A549 treated with dexamethasone at 1 μM for 4 hours (cell line): ENCODE data around the gene TACC3. TPM values are rescaled to one million over a fixed set of nuclear protein-coding genes. Genes with fewer than 3 reads are reported as not detected.

ENCODE experiments used
- total RNA-seq: library from RNA; stranded (reverse); fragments of 200-300 nt; extraction: Qiagen RNA extraction; gene quantifications from 5 replicates; pipeline ENCODE4 v1.2.3, GENCODE V29; 2022

TACC3 gene
- 72.9 to 89.8 TPM (median 86.3 TPM) in 5 replicates for total RNA-seq

GRCh38 chr4:1721003-1721665 lies at the start of gene TACC3, which contains the start of gene TMEM129:
Gene TACC3, plus strand, starts transcription at chr4:1721521. Its CDS starts 1,901 bp downstream, at chr4:1723422.
Gene TMEM129, minus strand, starts transcription at chr4:1721323. Its CDS starts 486 bp downstream, at chr4:1720837.

DNA sequence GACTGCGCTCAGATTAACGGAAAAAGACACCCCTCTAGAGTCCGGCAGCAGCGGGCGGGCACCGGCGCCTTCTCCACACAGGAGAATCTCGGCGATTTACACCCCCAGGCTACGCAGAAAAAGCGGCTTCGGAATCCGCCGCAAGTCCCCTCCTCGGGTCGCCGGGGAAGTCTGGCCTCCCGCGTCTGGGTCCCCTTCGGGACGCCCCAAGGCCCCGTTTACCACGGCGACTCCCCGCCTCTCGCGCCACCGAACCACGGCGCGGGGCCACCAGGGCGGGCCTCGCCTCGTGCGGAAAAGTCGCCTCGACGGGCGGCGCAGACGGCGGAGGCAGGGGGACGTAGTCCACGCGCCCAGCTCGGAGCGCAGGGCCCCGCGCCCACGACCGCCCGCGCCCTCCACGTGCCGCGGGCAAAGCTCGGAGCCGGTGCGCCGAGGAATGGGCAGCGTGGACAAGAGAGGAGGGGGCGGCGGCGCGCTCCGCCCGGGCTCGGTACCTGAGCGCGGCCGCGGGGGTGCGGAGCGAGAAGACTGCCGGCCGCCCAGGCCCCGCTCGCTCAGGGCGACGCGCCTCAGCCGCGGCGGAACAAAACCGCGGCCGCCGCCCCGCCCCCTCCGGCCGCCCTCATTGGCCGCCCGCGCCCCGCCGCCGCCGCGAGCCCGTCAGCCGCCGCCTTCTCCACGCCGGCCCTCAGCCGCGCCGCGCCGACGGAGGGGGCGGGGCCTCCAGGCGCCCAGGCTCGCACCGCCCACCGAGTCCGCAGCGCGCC lies 37.4 kb upstream of the TACC3 start, which contains the start of gene FAM53A:
Gene FAM53A (minus strand): TSS at position 578 of the 770 bp plus-strand sequence. CDS start 15,572 bp downstream, outside the sequence.

DNA sequence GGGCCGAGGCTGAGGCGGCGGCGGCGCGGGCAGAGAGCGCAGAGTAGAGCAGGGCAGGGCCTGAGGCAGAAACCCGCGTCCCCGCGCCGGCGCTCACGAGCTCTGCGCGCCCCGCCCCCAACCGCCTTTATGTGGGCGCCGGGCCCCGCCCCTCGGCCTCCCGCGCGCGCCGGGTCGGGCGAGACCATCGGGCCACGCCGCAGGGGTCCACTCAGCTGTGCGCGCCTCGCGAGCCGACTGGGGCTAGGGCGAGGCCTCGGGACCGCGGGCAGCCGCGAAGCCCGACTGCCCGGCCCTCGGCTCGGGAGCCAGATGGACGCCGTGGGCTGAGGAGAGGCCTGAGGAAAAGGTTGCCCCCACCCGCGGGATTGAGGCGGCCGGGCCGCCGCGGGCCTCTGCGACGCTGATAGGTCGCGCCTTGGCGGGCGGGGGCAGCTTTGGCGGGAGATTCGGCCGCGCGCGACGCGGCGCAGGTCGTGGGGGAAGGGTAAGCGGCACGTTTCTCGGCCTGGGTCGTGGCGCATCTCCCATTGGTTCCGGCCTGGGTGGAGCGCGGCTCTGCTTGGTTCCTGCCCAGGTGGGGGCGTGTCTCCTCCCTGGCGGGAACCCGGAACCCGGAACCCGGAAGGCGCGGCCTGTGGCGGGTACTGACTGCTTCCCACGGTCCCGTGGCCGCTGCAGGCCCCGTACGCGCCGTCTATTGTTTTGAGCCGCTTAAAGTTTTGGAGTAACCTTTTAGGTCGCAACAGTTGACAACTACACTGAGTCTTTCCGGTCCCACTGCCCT lies 8.9 kb upstream of the TACC3 start, which contains the start of gene SLBP:
Gene SLBP (minus strand): TSS at position 104 of the 787 bp plus-strand sequence. CDS start 131 bp downstream, outside the sequence.

DNA sequence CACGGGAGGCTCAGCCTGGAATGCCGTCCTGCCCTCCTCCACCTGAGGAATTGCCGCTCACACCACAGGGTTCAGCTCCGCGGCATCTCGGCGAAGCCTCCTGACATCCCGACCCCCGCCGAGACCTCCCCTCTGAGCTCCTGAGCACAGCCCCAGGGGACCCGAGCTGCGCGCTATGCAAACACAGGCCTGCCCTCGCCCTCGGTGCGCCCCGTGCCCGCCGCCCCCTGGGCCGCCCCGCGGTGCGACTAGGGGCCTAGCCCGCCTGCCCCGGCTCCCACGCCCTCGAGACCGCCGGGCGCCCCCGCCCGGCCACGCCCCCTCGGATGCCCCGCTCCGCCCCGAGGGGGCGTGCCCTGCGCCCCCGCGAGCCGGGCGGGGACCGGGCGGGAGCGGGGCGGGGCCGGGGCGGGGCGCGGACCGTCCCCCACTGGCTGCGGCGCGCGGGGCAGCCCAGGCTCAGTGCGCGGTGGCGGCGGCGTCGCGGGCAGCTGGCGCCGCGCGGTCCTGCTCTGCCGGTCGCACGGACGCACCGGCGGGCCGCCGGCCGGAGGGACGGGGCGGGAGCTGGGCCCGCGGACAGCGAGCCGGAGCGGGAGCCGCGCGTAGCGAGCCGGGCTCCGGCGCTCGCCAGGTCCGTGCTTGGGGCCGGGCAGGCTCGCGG lies 71.6 kb downstream of the TACC3 start, which contains the start of gene FGFR3:
Gene FGFR3 (plus strand): TSS at position 462 of the 664 bp plus-strand sequence. CDS start 642 bp downstream, outside the sequence.

Other genes with a start within 250 kb of the TACC3 start
- 0.59 to 1.4 TPM (median 0.98 TPM) in 5 replicates for gene FAM53A, start 37.2 kb upstream of the TACC3 start, total RNA-seq
- gene SLBP, start 9.2 kb upstream of the TACC3 start, total RNA-seq, result 62.3 to 98.1 TPM (median 66.4 TPM) in 5 replicates
- 16.0 to 25.7 TPM (median 21.9 TPM) in 5 replicates for gene TMEM129, start 198 bp upstream of the TACC3 start, total RNA-seq
- 1.0 to 2.5 TPM (median 2.3 TPM) in 5 replicates for gene FGFR3, start 71.8 kb downstream of the TACC3 start, total RNA-seq
- gene LETM1, start 134.6 kb downstream of the TACC3 start, total RNA-seq, result 20.1 to 33.2 TPM (median 32.2 TPM) in 5 replicates
- 35.1 to 50.6 TPM (median 46.8 TPM) in 5 replicates for gene NSD2, start 149.9 kb downstream of the TACC3 start, total RNA-seq